D341Med (cell line): ENCODE results near the gene PRKCB.

Source experiments
- DNase-seq: peaks from one replicate; pipeline ENCODE4 v3.0.0; 2012; ENCODE audit warnings: low spot score

Gene PRKCB

GRCh38 chr16:24051125-24051524 lies 215.3 kb downstream of the PRKCB start:
- DNase-seq, result no peak

DNA sequence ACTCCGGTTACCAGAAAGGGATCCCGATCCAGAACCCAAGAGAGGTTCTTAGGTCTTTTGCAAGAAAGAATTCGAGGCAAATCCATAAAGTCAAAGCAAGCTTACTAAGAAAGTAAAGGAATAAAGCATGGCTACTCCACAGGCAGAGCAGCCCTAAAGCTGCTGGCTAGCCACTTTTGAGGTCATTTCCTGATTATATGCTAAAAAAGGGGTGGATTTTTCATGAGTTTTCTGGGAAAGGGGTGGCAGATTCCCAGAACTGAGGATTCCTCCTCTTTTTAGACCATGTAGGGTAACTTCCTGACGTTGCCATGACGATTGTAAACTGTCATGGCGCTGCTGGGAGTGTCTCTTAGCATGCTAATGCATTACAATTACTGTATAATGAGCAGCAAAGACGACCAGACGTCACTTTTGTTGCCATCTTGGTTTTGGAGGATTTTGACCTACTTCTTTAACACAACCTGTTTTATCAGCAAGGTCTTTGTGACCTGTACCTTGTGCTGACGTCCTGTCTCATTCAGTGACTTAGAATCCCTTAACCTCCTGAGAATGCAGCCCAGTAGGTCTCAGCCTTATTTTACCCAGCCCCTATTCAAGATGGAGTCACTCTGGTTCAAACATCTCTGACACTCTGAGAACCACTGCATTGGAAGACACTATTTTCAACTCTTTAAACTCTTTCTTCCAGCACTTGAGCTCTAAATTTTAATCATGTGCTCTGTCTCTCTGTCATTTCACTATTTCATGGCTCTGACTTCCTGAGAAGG lies 216.7 kb downstream of the PRKCB start:
- DNase-seq, result no peak

GRCh38 chr16:24053099-24053946 lies 217.5 kb downstream of the PRKCB start:
- DNase-seq, result no peak

GRCh38 chr16:24054741-24055491 lies 219.1 kb downstream of the PRKCB start:
- no peak for DNase-seq

DNA sequence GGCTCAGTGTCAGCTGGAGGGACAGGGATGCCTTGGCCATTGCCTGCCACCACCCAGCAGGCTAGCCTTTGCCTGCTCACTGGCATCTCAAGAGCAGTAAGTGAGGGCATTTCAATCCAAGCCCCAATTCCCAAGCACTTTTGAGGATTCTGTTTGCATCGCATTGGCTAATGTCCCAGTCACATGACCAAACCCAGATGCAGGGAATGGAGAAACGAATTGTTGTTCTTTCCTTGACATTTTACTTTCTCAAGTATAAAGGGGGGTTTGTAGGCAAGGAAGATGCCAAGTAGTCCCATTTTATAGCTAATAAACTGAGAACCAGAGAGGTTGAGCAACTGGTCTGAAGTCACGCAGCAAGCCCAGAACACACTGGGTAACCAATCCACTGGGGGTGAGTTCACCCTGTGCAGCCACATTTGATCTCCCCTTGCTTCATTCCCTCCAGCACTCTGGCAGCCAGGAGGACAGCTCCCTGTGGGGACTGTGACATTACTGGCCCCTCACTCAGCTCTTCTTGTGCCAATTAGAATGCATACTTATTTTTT lies 226.6 kb downstream of the PRKCB start:
- DNase-seq, result no peak

GRCh38 chr16:24069036-24069590 lies 233.3 kb downstream of the PRKCB start:
- DNase-seq, result no peak

DNA sequence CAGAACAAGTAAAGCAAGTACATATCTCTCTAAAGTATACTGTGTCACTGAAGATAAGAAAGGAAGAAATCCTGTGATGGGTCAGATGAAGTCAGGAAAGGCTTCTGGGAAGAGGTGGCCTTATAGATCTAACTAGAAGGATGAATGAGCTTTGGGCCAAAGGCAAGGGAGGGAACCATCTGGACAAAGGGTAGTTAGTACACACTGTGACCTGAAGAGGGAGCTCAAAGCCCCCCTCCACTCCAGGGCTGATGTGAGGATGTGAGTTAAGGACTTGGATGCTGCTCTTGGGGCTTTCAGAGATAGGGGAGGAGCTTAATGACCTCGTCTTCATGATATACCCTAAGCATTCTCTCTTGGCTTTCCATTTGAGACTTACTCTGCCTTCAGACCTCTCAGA lies 235.1 kb downstream of the PRKCB start:
- DNase-seq, result peak; percentile 75

DNA sequence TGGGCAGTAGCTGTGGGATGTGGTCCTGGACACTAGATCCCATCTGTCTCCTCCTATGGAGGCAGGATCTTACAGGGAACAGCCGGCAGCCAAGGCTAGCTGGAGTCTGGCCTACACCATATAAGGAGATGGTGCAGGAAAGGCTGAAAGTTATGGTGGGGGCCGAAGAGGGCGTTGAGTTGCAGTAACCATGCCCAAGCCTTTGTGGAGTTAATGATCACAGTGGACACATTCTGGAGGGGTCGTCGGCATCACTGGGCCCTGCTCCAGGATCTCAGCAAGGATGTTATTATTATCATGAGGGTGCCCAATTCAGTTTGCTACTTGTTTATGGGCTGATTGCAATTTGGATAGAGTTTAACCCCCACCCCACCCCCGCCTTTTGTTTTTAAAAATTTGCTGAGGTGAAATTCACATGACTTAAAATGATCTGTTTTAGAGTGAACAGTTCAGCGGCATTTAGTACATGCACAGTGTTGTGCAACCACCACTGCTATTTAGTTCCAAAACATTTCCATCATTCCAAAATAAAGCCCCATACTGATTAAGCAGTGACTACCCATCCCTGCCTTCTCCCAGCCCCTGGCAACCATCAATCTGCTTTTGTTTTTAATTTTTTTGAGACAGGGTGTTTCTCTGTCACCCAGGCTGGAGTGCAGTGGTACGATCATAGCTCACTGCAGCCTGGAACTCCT lies 236.0 kb downstream of the PRKCB start:
- no peak for DNase-seq

DNA sequence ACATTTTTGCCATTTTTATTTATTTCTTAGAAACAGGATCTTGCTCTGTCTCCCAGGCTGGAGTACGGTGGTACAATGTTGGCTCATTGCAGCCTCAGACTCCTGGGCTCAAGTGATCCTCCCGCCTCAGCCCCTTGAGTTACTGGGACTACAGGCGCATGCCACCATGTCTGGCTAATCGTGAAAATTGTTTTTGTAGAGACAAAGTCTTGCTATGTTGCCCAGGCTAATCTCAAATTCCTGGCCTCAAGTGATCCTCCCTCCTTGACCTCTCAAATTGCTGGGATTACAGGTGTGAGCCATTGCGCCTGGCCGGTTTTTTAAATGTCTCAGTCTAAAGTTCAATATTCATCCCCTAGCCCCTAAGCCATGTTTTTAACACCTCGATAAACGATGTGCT lies 237.5 kb downstream of the PRKCB start:
- DNase-seq, result no peak

- DNase-seq, result no peak
These were observed 238.8 kb downstream of the PRKCB start for GRCh38 chr16:24074574-24074973.

- DNase-seq, result no peak
These were observed 239.5 kb downstream of the PRKCB start for GRCh38 chr16:24075302-24075701.

- no peak for DNase-seq
These were observed 240.3 kb downstream of the PRKCB start for GRCh38 chr16:24075931-24076716.

- no peak for DNase-seq
These were observed 241.5 kb downstream of the PRKCB start for GRCh38 chr16:24077292-24077691.

GRCh38 chr16:24077966-24078365 lies 242.2 kb downstream of the PRKCB start:
- DNase-seq, result no peak

DNA sequence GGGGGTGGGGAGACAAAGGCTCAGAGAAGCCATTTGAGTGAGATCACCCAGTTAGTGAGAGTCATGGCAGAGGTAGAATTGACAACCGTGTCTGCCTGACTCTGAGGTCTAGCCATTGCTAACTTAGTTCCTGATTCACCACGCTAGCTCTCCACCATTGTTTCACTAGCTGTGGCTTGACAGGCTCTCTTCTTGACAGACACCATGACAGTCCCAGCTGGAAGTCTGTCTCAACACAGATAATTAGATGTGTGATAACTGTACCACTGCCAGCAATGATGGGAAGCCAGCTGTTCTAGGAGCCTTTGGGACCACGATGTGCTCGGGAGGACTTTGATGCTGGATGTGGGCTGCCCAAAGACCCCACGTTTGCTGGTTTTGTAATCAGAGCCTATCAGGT lies 249.9 kb downstream of the PRKCB start:
- DNase-seq, result no peak

- DNase-seq, result no peak
These were observed 252.2 kb downstream of the PRKCB start for GRCh38 chr16:24087891-24088410.

DNA sequence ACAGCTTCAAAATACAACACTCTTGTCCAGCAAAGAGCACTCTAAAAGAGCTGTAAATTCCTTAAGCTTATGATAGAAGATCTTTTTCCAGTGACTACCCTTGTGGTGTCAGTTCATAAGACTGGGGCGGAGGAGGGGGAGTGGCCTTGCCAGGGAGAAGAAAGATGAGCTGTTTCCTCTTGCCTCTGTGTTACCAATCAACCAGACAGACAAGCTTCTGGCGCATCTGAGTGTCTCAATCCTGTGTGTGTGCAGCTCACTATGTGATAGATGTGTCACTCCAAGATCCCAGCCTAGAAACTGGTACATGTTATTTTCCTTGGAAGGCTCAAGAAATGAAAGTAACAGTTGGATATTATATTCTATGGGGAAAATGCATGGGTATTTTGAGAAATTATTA lies 253.0 kb downstream of the PRKCB start:
- DNase-seq, result no peak

GRCh38 chr16:24091125-24091524 lies 255.3 kb downstream of the PRKCB start:
- DNase-seq, result no peak

GRCh38 chr16:24093049-24093448 lies 257.3 kb downstream of the PRKCB start:
- no peak for DNase-seq

GRCh38 chr16:24094660-24095059 lies 258.9 kb downstream of the PRKCB start:
- DNase-seq, result no peak
